ENCODE data around the gene CYP3A7. TPM values are rescaled to one million over a fixed set of nuclear protein-coding genes. Genes with fewer than 3 reads are reported as not detected.
"Not testable (repeated sequence)": the region's sequence is repeated elsewhere in the genome, so short reads cannot be mapped to it uniquely, and the experiment has no call there.

Gene CYP3A7
- total RNA-seq, 1 experiment from 2014 or later: not detected

DNA sequence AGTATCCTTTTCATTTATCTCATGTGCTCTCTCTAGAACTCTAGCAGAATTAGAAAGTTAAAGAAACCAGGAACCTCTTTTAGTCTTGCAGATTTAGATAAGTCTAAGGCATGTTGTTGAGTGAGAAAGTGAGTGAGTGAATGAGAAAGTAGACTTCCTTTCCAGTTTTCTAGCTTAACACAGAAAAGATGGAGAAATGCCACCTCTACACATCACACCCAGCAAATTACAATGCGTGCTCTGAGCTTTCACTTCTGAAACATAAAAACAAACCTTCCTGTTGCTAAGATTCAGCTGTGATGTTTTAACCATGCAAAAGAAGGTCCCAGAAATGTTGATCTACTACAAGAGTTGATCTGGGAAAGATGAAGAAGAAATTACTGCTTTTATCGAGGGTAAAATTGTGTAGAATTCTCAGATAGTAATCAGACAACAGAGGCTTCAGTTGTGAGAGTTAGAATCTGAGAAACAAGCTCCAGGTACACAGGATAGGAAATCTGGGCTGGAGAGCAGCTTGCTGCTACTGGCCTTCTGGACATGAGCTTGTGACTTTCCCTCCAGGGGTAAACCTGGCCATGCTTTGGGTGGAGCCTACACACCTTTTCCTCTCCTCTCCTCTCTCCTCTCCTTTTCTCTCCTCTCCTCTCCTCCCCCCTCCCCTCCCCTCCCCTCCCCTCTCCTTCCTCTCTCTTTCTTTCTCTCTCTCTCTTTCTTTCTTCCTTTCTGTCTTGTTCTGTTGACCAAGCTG is 59.8 kb downstream of the CYP3A7 start:
- no peak for DNase-seq (ENCODE audit: low spot score)

DNA sequence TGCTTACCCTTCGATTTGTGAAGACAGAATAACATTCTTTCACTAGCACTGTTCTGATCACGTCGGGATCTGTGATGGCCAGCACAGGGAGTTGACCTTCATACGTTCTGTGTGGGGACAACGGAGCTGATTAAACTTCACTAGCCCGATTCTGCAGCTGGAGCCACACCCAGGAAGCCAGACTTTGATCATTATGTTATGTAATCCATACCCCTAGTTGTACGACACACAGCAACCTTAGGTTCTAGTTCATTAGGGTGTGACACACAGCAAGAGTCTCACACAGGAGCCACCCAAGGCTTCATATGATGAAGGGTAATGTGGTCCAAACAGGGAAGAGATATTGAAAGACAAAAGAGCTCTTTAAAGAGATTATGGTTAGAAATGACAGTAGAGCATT is 62.4 kb downstream of the CYP3A7 start:
- no peak for DNase-seq (ENCODE audit: low spot score)

- no peak for DNase-seq (ENCODE audit: low spot score)
Observed at GRCh38 chr7:99669782-99670181, 65.2 kb downstream of the CYP3A7 start.

- DNase-seq (ENCODE audit: low spot score): no peak
Observed at GRCh38 chr7:99668541-99668940, 66.5 kb downstream of the CYP3A7 start.

DNA sequence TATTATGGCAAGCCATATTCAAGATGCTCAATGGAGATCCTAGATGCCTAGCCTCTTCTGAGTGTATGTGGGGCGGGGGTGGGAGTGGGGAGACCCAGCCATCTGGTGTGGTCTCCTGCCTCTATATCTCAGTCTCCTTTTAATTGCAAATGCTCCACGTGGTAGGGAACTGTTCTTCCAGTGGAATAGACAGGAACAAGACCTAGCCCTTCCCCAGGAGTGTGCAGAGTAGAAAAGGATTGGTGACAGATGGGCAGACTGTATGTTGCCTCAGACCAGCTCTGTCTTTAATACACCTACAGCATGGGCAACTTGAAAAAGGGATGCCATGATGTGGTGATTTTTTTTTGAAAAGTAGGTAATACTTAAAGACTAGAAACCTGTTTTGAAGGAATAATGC is 67.8 kb downstream of the CYP3A7 start:
- no peak for DNase-seq (ENCODE audit: low spot score)

GRCh38 chr7:99666013-99666395 is 69.0 kb downstream of the CYP3A7 start:
- no peak for DNase-seq (ENCODE audit: low spot score)

GRCh38 chr7:99665312-99666012 is 69.5 kb downstream of the CYP3A7 start:
- no peak for DNase-seq (ENCODE audit: low spot score)

DNA sequence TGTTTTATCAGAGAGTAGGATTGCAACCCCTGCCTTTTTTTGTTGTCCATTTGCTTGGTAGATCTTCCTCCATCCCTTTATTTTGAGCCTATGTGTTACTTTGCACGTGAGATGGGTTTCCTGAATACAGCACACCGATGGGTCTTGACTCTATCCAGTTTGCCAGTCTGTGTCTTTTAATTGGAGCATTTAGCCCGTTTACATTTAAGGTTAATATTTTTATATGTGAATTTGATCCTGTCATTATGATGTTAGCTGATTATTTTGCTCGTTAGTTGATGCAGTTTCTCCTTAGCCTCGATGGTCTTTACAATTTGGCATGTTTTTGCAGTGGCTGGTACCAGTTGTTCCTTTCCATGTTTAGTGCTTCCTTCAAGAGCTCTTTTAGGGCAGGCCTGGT is 77.1 kb downstream of the CYP3A7 start:
- not testable (repeated sequence) for DNase-seq (ENCODE audit: low spot score)

Small RNAs within 50 kb of the gene (small RNA-seq; reads per million reads assigned to genes)
- gene CYP3A51P: not detected
- not detected for gene CYP3A7-CYP3A51P

Other genes starting within 250 kb of the CYP3A7 start
- 21.0 and 28.5 TPM in 2 replicates for gene ZNF394, start 234.9 kb downstream of the CYP3A7 start, total RNA-seq (2014; rRNA removed; shearing (Covaris generic))
- 8.5 and 9.7 TPM in 2 replicates for gene ZKSCAN5, start 230.5 kb downstream of the CYP3A7 start, total RNA-seq (2014; rRNA removed; shearing (Covaris generic))
- 1.6 and 1.7 TPM in 2 replicates for gene FAM200A, start 183.1 kb downstream of the CYP3A7 start, total RNA-seq (2014; rRNA removed; shearing (Covaris generic))
- 38.6 and 39.7 TPM in 2 replicates for gene ZNF655, start 176.6 kb downstream of the CYP3A7 start, total RNA-seq (2014; rRNA removed; shearing (Covaris generic))
- gene TMEM225B, start 136.9 kb downstream of the CYP3A7 start, total RNA-seq (2014; rRNA removed; shearing (Covaris generic)): 0.05 TPM in 1 of 2 replicates, not detected in the other
- 11.0 and 15.0 TPM in 2 replicates for gene ZSCAN25, start 118.2 kb downstream of the CYP3A7 start, total RNA-seq (2014; rRNA removed; shearing (Covaris generic))
- gene CYP3A5, start 55.2 kb downstream of the CYP3A7 start, total RNA-seq (2014; rRNA removed; shearing (Covaris generic)): 96.3 and 108 TPM in 2 replicates
- not detected in 2 replicates for gene CYP3A4, start 49.0 kb upstream of the CYP3A7 start, total RNA-seq (2014; rRNA removed; shearing (Covaris generic))
- not detected in 2 replicates for gene CYP3A43, start 92.8 kb upstream of the CYP3A7 start, total RNA-seq (2014; rRNA removed; shearing (Covaris generic))
- gene OR2AE1, start 141.8 kb upstream of the CYP3A7 start, total RNA-seq (2014; rRNA removed; shearing (Covaris generic)): 0.55 TPM in 1 of 2 replicates, not detected in the other
- 15.1 and 16.0 TPM in 2 replicates for gene TRIM4, start 184.3 kb upstream of the CYP3A7 start, total RNA-seq (2014; rRNA removed; shearing (Covaris generic))
- not detected in 2 replicates for gene GJC3, start 194.4 kb upstream of the CYP3A7 start, total RNA-seq (2014; rRNA removed; shearing (Covaris generic))
- gene AZGP1, start 240.8 kb upstream of the CYP3A7 start, total RNA-seq (2014; rRNA removed; shearing (Covaris generic)): 42.3 and 43.2 TPM in 2 replicates